NCI-H526 treated with DMSO at 0.1 percent for 48 hours (cell line): ENCODE data around the gene CFAP126.

ENCODE experiments used
- DNase-seq: peaks from one replicate; lab custom pipeline; 2025; lab: John Stamatoyannopoulos, UW

The CFAP126 gene

GRCh38 chr1:161381707-161382106 lies 14.0 kb upstream of the CFAP126 start:
- no peak for DNase-seq

GRCh38 chr1:161379071-161379470 lies 11.4 kb upstream of the CFAP126 start:
- DNase-seq, result no peak

GRCh38 chr1:161378014-161378413 lies 10.3 kb upstream of the CFAP126 start:
- no peak for DNase-seq

- no peak for DNase-seq
Observed at GRCh38 chr1:161374373-161374772, 6.7 kb upstream of the CFAP126 start.

GRCh38 chr1:161373442-161373841 lies 5.8 kb upstream of the CFAP126 start:
- DNase-seq, result no peak

GRCh38 chr1:161365207-161365606 lies 2.5 kb downstream of the CFAP126 start:
- DNase-seq, result no peak

GRCh38 chr1:161364332-161364731 lies 3.3 kb downstream of the CFAP126 start:
- no peak for DNase-seq

- no peak for DNase-seq
Observed at GRCh38 chr1:161359291-161359690, 8.4 kb downstream of the CFAP126 start.

- DNase-seq, result no peak
Observed at GRCh38 chr1:161357073-161357472, 10.6 kb downstream of the CFAP126 start.

- DNase-seq, result no peak
Observed at GRCh38 chr1:161351482-161351881, 16.2 kb downstream of the CFAP126 start.

- no peak for DNase-seq
Observed at GRCh38 chr1:161350671-161351070, 17.0 kb downstream of the CFAP126 start.

GRCh38 chr1:161342821-161343220 lies 24.9 kb downstream of the CFAP126 start:
- DNase-seq, result no peak

- DNase-seq, result no peak
Observed at GRCh38 chr1:161342177-161342576, 25.5 kb downstream of the CFAP126 start.

GRCh38 chr1:161335796-161336195 lies 31.9 kb downstream of the CFAP126 start:
- DNase-seq, result no peak

- no peak for DNase-seq
Observed at GRCh38 chr1:161333166-161333565, 34.5 kb downstream of the CFAP126 start.

- no peak for DNase-seq
Observed at GRCh38 chr1:161330346-161330745, 37.3 kb downstream of the CFAP126 start.

- DNase-seq, result no peak
Observed at GRCh38 chr1:161324020-161324419, 43.7 kb downstream of the CFAP126 start.

GRCh38 chr1:161315841-161316674 lies 51.6 kb downstream of the CFAP126 start:
- peak; percentile 59 for DNase-seq
